Skin of body (tissue), 2 donors: ENCODE results near the gene VRK1. TPM values are rescaled to one million over a fixed set of nuclear protein-coding genes. Genes with fewer than 3 reads are reported as not detected.
A peak's percentile ranks its signal among the peaks of the same experiment; 100 is the strongest.
"Not testable (repeated sequence)": the region's sequence is repeated elsewhere in the genome, so short reads cannot be mapped to it uniquely, and the experiment has no call there.

Experiments used
- DNase-seq: peaks from one replicate; lab custom pipeline; 2025; lab: John Stamatoyannopoulos, UW
- total RNA-seq: library from RNA; depleted of rRNA; stranded (reverse); fragments of >200 nt; gene quantifications from one replicate; pipeline ENCODE4 v1.2.3, GENCODE V29; 2014

The VRK1 gene
- total RNA-seq, 1 donor from 2014 or later, result 34.9 TPM

DNA sequence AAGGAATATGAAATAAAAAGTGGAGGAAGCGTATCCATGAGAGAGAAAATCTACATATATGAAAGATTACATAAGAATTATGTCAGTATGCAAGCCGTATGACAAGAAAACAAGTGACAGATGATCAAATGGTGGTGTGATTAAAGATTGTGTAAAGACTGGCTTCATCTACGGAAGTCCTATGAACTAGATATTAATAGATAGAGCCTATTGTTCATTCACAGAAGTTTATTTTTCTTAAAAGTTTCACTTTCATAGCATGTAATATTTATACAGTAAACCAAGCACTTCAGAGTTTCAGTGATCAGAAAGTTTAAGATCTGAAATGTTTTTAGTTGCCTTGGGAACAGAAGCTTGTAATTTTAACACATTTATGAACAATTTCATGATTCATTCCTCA is 84.5 kb downstream of the VRK1 start:
- DNase-seq, result no peak

- not testable (repeated sequence) for DNase-seq
Observed at GRCh38 chr14:96883974-96884373, 86.8 kb downstream of the VRK1 start.

GRCh38 chr14:96888158-96888557 is 91.0 kb downstream of the VRK1 start:
- DNase-seq, result no peak

GRCh38 chr14:96888593-96888992 is 91.4 kb downstream of the VRK1 start:
- DNase-seq, result no peak

GRCh38 chr14:96889091-96889490 is 91.9 kb downstream of the VRK1 start:
- no peak for DNase-seq

- DNase-seq, result no peak
Observed at GRCh38 chr14:96893966-96894622, 96.9 kb downstream of the VRK1 start.

DNA sequence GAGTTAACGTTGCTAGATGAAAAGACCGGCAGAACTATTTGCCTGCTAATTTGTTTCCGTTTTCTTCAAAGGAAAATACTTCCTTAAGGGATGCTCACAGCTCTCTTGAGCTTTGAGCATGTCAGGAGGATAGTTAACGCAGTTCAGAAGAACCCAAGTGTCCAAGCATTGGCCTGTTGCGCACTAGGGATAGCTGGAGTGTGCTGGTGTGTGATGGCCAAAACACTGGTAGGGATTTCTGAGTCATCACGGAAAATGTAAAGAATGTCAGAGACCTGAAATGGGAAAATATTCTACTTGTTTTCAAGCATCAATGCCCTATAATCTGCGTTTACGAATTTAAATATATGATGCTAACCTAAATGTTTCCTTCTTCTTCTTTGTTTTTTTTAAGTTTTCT is 97.8 kb downstream of the VRK1 start:
- no peak for DNase-seq

DNA sequence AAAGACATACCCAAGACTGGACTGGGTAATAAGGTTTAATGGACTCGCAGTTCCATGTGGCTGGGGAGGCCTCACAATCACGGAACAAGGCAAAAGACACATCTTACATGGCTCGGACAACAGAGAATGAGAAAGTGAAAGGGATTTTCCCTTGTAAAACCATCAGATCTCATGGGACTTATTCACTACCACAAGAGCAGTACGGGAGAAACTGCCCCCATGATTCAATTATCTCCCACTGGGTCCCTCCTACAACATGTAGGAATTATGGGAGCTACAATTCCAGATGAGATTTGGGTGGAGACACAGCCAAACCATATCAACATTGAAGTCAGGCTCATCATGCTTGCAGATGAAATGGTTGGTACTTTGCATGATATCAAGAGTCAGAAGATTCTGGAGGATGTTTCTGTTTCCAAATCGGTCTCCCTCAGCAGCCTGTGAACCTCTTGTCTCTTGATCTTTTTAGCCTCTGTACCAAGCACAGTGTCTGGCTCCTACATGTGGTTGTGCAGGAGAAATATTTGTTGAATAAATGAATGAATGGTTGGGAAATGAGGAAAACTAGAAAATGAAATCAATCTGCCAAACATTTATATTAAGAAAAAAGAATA is 98.6 kb downstream of the VRK1 start:
- DNase-seq, result no peak

DNA sequence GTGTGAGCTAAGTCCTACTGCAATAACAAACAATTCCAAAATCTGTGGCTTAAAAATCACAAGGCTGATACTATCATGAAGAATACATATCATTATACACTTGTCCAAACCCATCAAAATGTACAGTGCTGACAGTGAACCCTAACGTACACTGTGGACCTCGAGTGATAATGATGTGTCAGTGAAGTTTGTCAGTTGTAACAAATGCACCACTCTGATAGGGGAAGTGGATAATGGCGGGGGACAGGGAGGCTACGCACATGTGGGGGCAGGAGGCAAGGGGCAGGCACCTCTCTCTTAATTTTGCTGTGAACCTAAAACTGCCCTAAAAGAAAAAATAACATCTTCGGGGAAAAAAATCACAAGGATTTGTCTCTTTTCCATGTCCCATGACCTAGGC is 100.0 kb downstream of the VRK1 start:
- DNase-seq, result no peak

- no peak for DNase-seq
Observed at GRCh38 chr14:96901227-96901626, 104.0 kb downstream of the VRK1 start.

GRCh38 chr14:96902004-96902403 is 104.8 kb downstream of the VRK1 start:
- no peak for DNase-seq

- no peak for DNase-seq
Observed at GRCh38 chr14:96903444-96904023, 106.4 kb downstream of the VRK1 start.

DNA sequence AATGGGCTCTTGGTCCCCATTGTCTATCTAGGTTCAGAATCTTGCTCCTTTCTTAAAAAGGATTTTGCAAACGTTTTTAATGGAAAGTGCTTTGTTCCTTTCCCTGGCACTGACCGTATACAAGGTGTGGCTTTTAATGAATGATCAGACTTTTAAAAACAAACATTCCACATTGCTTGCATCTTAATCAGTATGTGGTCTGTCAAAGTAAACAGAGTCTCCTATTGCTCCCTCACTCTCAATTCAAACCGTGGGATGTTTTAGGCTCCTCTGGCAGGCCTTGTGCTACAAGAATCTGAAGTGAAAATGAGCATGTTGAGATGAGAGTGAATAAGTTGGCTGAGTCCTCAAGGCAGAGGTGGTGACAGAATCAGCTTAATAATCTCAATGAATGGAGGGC is 107.0 kb downstream of the VRK1 start:
- no peak for DNase-seq

- no peak for DNase-seq
Observed at GRCh38 chr14:96905065-96905464, 107.9 kb downstream of the VRK1 start.

DNA sequence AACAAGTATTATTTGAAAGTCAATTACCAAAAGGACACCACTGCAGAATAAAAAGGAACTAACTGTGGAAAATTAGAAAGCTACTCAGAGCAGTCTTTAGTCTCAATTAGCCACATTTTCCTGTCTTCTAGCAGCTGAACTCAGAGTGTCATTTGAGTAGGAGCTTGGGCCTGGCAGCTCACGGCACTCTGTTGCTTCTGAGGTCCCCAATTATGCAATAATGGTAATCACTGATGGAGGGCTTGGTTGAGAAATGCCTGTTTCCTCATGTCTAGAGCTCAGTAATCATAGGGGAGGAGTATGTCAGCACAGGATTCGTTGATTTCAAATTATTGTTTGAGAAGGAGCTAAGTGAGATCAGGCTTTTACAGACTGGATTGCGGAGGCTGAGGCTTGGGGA is 108.6 kb downstream of the VRK1 start:
- no peak for DNase-seq

GRCh38 chr14:96906434-96906833 is 109.3 kb downstream of the VRK1 start:
- no peak for DNase-seq

DNA sequence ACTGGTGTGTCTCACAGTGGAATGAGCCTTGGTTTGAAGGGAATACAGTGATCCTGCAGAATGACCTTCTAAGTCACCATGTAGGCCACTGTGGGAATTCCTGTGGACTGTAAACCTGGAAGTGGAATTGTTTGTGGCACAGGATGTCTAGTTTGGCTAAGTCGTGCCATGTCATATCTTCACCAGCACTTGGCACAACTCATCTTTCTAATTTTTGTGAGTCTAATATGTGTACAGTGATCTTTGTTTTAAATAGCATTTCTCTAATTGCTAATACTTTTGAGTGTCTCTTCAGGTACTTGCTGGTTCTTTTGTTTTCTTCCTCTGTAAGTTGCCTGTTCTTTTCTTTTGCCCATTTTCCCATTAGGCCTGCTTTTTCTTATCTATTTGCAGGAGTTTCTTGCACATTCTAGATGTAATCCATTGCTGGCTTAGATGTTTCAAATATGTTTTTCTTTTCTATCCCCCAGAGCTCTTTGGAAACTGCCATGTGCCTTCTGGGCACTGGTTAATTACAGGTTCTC is 112.7 kb downstream of the VRK1 start:
- no peak for DNase-seq

DNA sequence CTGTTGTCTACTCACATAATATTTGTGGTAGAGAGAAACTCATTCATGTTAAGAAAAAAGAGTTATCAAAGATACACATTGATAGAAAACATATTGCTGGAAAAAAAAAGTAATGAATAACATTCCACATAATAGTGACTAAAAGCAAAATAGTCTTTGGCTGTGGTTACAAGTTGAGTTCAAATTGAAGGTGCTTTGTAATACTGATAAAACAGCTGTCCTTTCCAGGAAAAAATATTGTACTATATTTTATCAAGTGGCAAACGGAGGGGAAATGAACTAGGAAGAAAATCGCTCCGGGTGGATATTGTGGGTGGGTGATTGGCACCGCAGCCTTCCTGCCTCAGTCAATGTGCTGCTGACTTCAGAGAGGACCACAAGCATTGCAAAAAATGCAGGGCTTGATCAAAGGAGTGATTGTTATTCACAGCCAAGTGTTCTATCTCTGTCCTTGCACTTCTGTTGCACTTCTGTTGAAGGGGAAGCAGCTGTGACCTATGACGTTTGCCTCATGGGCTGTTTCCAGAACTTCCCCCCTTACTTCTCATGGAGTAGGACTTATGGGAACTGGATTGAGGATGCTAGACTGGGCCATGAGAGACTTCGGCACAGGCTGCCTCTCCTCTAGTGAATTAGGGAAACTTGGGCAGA is 114.4 kb downstream of the VRK1 start:
- DNase-seq, result peak; percentile 12

GRCh38 chr14:96914571-96915128 is 117.5 kb downstream of the VRK1 start:
- peak; percentile 39 for DNase-seq

DNA sequence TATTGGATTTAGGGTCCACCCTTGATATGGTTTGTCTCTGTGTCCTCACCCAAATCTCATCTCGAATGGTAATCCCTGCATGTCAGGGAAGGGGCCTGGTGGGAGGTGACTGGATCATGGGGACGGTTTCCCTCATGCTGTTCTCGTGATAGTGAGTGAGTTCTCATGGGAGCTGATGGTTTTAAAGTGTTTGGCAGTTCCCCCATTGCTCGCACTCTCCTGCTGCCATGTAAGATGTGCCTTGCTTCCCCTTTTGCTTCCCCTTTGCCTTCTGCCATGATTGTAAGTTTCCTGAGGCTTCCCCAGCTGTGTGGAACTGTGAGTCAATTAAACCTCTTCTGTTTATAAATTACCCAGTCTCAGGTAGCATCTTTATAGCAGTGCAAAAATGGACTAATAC is 118.3 kb downstream of the VRK1 start:
- no peak for DNase-seq

DNA sequence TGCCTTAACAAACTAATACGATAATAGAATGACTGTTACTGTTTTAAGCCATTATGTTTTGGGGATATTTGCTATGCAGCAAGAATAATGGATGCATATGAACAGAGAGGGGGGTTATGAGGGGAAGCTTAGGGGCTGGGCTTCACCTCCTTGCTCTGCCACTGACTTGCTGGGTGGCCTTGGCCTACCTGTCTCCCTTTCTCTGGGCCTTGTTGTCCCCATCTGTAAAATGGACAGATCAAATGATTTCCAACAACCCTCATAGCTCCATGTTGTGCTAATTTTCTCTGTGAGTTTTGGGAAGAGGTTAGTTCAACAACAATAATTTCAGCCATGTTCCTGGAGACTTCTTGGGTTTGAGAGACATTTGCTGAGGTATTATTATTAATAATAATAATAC is 119.6 kb downstream of the VRK1 start:
- no peak for DNase-seq

- no peak for DNase-seq
Observed at GRCh38 chr14:96917442-96917963, 120.3 kb downstream of the VRK1 start.
